MM.1S (cell line): Measurements from ENCODE around the gene SCNN1B.

Experiments used
- DNase-seq: peaks from one replicate; pipeline ENCODE4 v3.0.0-alpha.2; 2015
- H2AFZ ChIP-seq: fragments of 300-600 bp; sonication (generic); 2 replicates; pipeline ENCODE4 v1.6.0; 2016; ENCODE audit warnings: antibody characterized with exemption, low read length
- H3F3A ChIP-seq: fragments of 300-600 bp; sonication (generic); 2 replicates; pipeline ENCODE4 v1.6.1; 2016; ENCODE audit warnings: mild to moderate bottlenecking, antibody characterized with exemption, low read length, moderate library complexity, mixed read lengths; ENCODE audit not compliant: insufficient read depth
- H3K27ac ChIP-seq: fragments of 300-600 bp; sonication (generic); 2 replicates; pipeline ENCODE4 v1.5.1; 2016; ENCODE audit warnings: mild to moderate bottlenecking, low read length
- H3K27me3 ChIP-seq: fragments of 300-600 bp; sonication (generic); replicated peaks from 2 replicates; pipeline ENCODE4 v1.6.0; 2016; ENCODE audit warnings: low read length; ENCODE audit not compliant: insufficient read depth
- H3K36me3 ChIP-seq: fragments of 300-600 bp; sonication (generic); replicated peaks from 2 replicates; pipeline ENCODE4 v1.6.1; 2016; ENCODE audit warnings: mild to moderate bottlenecking, low read length, mixed read lengths; ENCODE audit not compliant: insufficient read depth
- H3K4me1 ChIP-seq: fragments of 300-600 bp; sonication (generic); 2 replicates; pipeline ENCODE4 v1.6.1; 2016; ENCODE audit warnings: low read length, mixed read lengths
- H3K4me2 ChIP-seq: fragments of 300-600 bp; sonication (generic); 2 replicates; pipeline ENCODE4 v1.6.0; 2016; ENCODE audit warnings: low read depth, low read length
- H3K4me3 ChIP-seq: fragments of 300-600 bp; sonication (generic); 2 replicates; pipeline ENCODE4 v1.5.1; 2016; ENCODE audit warnings: low read length, mixed read lengths
- H3K79me2 ChIP-seq: fragments of 300-600 bp; sonication (generic); 2 replicates; pipeline ENCODE4 v1.6.1; 2016; ENCODE audit warnings: mixed run types, low read length, mixed read lengths
- H3K9ac ChIP-seq: fragments of 300-600 bp; sonication (generic); 2 replicates; pipeline ENCODE4 v1.6.1; 2016; ENCODE audit warnings: low read length, mixed read lengths
- H3K9me2 ChIP-seq: fragments of 300-600 bp; sonication (generic); replicated peaks from 2 replicates; pipeline ENCODE4 v1.6.1; 2016; ENCODE audit warnings: mild to moderate bottlenecking, low read length, mixed read lengths; ENCODE audit not compliant: insufficient read depth
- H3K9me3 ChIP-seq: fragments of 300-600 bp; sonication (generic); replicated peaks from 2 replicates; pipeline ENCODE4 v1.6.1; 2016; ENCODE audit warnings: mild to moderate bottlenecking, low read length, mixed read lengths; ENCODE audit not compliant: insufficient read depth
- H4K20me1 ChIP-seq: fragments of 300-600 bp; sonication (generic); 2 replicates; pipeline ENCODE4 v1.6.1; 2016; ENCODE audit warnings: mild to moderate bottlenecking, low read length, moderate library complexity, mixed read lengths; ENCODE audit not compliant: insufficient read depth
- EZH2 ChIP-seq: fragments of 300-600 bp; sonication (generic); optimal IDR thresholded peaks from 2 replicates; pipeline ENCODE3; 2017; ENCODE audit warnings: low read depth, mild to moderate bottlenecking, antibody characterized with exemption, low read length, mixed read lengths
- EZH2phosphoT487 ChIP-seq: fragments of 300-600 bp; sonication (generic); IDR thresholded peaks from 2 replicates; pipeline ENCODE4 v1.6.1; 2018; ENCODE audit warnings: antibody characterized with exemption, low read length
- TF ChIP-seq, protein P1 (sequence below): fragments of 300-600 bp; sonication (generic); IDR thresholded peaks from 2 replicates; pipeline ENCODE4 v1.5.1; 2016; ENCODE audit warnings: antibody characterized with exemption, low read length, mixed read lengths

SCNN1B gene

DNA sequence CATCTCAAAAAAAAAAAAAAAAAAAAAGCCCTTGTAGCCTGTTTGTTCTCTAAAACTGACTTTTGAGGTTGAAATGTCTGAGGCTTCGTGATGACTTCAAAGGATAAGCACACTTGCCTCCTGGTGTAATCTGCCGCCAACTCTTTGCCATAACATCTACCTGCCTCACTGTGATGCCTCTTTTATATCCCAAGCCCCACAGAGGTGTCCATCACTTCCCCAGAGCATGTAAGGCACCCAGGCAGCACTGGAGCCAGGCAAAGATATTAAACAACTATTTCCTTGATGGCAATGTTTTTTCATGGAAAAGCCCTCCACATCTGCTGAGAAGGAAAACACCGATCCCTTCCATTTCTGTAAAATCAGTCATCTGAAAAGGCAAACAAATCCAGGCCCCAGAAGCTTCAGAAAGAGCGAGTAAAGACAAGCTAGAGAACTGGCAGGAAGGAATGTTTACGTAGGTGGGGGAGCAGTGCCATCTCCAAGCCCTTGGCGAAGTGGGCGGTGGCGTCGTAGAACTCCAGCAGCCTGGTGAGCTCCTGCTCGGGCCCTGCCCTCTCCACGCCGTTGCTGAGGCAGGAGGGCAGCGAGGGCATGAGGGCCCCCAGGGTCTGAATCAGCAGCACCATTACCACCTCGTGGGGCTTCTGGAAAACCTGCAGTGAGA is 122.3 kb downstream of the SCNN1B start:
- Histone ChIP-seq H2AFZ (no peak overlapping the region), H3K4me1 (no peaks in the 10 kb centered on the region)
- no peak for DNase-seq

DNA sequence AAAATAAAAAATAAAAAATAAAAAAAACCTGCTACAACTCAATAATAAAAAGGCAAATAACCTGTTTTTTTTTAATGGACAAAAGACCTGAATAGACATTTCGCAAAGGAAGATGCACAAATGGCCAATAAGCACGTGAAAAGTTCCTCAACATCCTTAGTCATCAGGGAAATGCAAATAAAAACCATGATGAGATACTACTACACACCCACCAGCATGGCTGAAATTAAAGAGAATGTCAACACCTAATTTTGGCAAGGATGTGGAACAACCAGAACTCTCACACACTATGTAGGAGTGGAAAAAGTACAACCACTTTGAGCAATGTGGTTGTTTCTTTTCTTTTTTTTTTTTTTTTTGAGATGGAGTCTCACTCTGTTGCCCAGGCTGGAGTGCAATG is 126.2 kb downstream of the SCNN1B start:
- Histone ChIP-seq H3F3A (no peaks in the 10 kb centered on the region), H3K9ac (no peak overlapping the region), H2AFZ (no peak overlapping the region), H3K4me2 (no peak overlapping the region), H3K4me3 (no peak overlapping the region), H3K36me3 (no peaks in the 10 kb centered on the region), H3K4me1 (peaks cover 4% of the 10 kb centered on the region), H3K9me2 (no peaks in the 10 kb centered on the region), H4K20me1 (no peaks in the 10 kb centered on the region), H3K9me3 (no peaks in the 10 kb centered on the region), H3K27ac (no peak overlapping the region), H3K27me3 (no peaks in the 10 kb centered on the region), H3K79me2 (no peaks in the 10 kb centered on the region)
- no peak for DNase-seq
- TF ChIP-seq, protein P1, sequence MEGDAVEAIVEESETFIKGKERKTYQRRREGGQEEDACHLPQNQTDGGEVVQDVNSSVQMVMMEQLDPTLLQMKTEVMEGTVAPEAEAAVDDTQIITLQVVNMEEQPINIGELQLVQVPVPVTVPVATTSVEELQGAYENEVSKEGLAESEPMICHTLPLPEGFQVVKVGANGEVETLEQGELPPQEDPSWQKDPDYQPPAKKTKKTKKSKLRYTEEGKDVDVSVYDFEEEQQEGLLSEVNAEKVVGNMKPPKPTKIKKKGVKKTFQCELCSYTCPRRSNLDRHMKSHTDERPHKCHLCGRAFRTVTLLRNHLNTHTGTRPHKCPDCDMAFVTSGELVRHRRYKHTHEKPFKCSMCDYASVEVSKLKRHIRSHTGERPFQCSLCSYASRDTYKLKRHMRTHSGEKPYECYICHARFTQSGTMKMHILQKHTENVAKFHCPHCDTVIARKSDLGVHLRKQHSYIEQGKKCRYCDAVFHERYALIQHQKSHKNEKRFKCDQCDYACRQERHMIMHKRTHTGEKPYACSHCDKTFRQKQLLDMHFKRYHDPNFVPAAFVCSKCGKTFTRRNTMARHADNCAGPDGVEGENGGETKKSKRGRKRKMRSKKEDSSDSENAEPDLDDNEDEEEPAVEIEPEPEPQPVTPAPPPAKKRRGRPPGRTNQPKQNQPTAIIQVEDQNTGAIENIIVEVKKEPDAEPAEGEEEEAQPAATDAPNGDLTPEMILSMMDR: no peak
- TF ChIP-seq EZH2phosphoT487 (no peak), EZH2 (no peak)

More for the DNA sequence above, 122.3 kb downstream of the SCNN1B start:
- TF ChIP-seq EZH2phosphoT487: no peak
- TF ChIP-seq EZH2: no peak
- TF ChIP-seq, protein P1: no peak
- no peaks in the 10 kb centered on the region for H3K9me2 ChIP-seq
- H3K36me3 ChIP-seq: no peaks in the 10 kb centered on the region
- H3K27me3 ChIP-seq: no peaks in the 10 kb centered on the region
- H4K20me1 ChIP-seq: no peaks in the 10 kb centered on the region
- no peak overlapping the region for H3K9ac ChIP-seq
- no peak overlapping the region for H3K4me2 ChIP-seq
- H3K4me3 ChIP-seq: no peak overlapping the region
- no peaks in the 10 kb centered on the region for H3F3A ChIP-seq
- H3K9me3 ChIP-seq: no peaks in the 10 kb centered on the region
- H3K79me2 ChIP-seq: no peaks in the 10 kb centered on the region
- no peak overlapping the region for H3K27ac ChIP-seq
